Measurements from ENCODE around the gene EXOC8. TPM values are rescaled to one million over a fixed set of nuclear protein-coding genes. Genes with fewer than 3 reads are reported as not detected.

The EXOC8 gene
- total RNA-seq, 1 experiment from 2014 or later: 24.0 TPM

DNA sequence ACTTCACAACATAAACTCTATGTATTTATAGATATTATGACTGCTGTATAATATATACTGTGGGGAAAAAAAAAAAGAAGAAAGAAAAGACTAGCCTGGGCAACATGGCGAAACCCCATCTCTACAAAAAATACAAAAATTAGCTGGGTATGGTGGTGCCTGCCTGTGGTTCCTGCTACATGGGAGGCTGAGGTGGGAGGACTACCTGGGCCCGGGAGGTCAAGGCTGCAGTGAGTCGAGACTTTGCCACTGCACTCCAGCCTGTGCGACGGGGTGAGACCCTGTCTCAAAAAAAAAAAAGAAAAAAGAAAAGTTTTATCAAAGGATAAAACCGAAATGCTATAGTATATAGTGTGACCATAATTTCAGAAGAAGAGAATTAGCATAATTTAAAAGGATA, 2.7 kb downstream of the EXOC8 start:
- intact Hi-C loops (cut with micrococcal nuclease): no loop called here
- peaks cover 40% of the 10 kb centered on the region for H3K36me3 Mint-ChIP-seq (ENCODE audit: insufficient read depth, unreplicated experiment)
- no peaks in the 10 kb centered on the region for H3K9me3 Mint-ChIP-seq (ENCODE audit: unreplicated experiment)
- DNase-seq (ENCODE audit: unreplicated experiment): no peak
- H3K4me1 Mint-ChIP-seq (ENCODE audit: insufficient read depth, unreplicated experiment): peaks cover 39% of the 10 kb centered on the region
- TF ChIP-seq, protein P1, sequence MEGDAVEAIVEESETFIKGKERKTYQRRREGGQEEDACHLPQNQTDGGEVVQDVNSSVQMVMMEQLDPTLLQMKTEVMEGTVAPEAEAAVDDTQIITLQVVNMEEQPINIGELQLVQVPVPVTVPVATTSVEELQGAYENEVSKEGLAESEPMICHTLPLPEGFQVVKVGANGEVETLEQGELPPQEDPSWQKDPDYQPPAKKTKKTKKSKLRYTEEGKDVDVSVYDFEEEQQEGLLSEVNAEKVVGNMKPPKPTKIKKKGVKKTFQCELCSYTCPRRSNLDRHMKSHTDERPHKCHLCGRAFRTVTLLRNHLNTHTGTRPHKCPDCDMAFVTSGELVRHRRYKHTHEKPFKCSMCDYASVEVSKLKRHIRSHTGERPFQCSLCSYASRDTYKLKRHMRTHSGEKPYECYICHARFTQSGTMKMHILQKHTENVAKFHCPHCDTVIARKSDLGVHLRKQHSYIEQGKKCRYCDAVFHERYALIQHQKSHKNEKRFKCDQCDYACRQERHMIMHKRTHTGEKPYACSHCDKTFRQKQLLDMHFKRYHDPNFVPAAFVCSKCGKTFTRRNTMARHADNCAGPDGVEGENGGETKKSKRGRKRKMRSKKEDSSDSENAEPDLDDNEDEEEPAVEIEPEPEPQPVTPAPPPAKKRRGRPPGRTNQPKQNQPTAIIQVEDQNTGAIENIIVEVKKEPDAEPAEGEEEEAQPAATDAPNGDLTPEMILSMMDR (IDR thresholded peaks at IDR 0.05; ENCODE audit: unreplicated experiment): no peak
- H3K27ac Mint-ChIP-seq (ENCODE audit: low read depth, unreplicated experiment): peak overlapping the region; percentile 97
- H3K4me3 Mint-ChIP-seq (ENCODE audit: unreplicated experiment): peak overlapping the region; percentile 98
- no peaks in the 10 kb centered on the region for H3K27me3 Mint-ChIP-seq (ENCODE audit: insufficient read depth, unreplicated experiment)
- ChIA-PET CTCF (interaction anchor here (0.7 to 1.6 kb wide), 11 partner anchors 10 to 268 kb away, joined by 3 to 10 read pairs (median 4); no protein-coding TSS in a partner anchor), POLR2A (interaction anchor here (0.8 to 11.1 kb wide), 12 partner anchors 10 to 533 kb away, joined by 3 to 343 read pairs (median 17); partner anchors contain the start of genes EGLN1, GNPAT and TSNAX)
- BruUV-seq (replicated peaks): no TSS peak

DNA sequence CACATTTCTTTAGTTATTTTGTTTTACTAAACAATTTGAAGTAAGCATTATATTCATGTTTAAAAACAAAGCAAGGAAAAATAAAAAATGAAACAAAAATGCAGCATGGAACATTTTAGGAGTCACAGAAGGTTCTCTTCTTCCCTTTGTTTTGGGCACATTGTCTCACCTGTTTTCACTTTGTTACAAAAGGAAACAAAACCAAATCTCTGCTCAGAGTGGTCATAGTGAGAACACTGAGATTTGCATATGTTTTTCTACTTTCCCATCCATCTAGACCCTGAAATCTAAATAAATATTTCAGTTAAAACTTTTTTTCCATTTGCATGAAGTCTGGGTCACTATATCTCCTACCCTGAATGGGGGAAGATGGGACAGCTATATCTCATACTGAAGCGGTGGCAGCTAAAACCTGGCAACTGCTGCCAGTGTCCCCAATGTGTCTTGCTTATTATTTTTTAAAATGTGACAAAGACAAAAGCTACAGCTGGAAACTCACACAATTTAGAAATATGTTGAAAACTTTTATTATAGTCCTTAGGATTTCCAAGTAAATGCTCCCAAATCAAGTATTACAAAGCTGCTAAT, 3.5 kb downstream of the EXOC8 start:
- Mint-ChIP-seq H3K4me1 (ENCODE audit: insufficient read depth, unreplicated experiment) (peaks cover 33% of the 10 kb centered on the region), H3K4me3 (ENCODE audit: unreplicated experiment) (peak overlapping the region; percentile 98), H3K27ac (ENCODE audit: low read depth, unreplicated experiment) (peak overlapping the region; percentile 47), H3K36me3 (ENCODE audit: insufficient read depth, unreplicated experiment) (peaks cover 41% of the 10 kb centered on the region), H3K27me3 (ENCODE audit: insufficient read depth, unreplicated experiment) (no peaks in the 10 kb centered on the region), H3K9me3 (ENCODE audit: unreplicated experiment) (no peaks in the 10 kb centered on the region)
- intact Hi-C loops (cut with micrococcal nuclease): no loop called here
- CTCF ChIA-PET: interaction anchor here (0.7 to 1.6 kb wide), 8 partner anchors 9 to 691 kb away, joined by 3 to 6 read pairs (median 4); no protein-coding TSS in a partner anchor
- no peak for DNase-seq (ENCODE audit: unreplicated experiment)
- BruUV-seq (replicated peaks): no TSS peak
- POLR2A ChIA-PET: interaction anchor here (0.8 to 11.1 kb wide), 13 partner anchors 14 to 257 kb away, joined by 3 to 343 read pairs (median 4); partner anchors contain the start of genes EGLN1, GNPAT and TSNAX
- TF ChIP-seq, protein P1 (IDR thresholded peaks at IDR 0.05; ENCODE audit: unreplicated experiment): no peak

DNA sequence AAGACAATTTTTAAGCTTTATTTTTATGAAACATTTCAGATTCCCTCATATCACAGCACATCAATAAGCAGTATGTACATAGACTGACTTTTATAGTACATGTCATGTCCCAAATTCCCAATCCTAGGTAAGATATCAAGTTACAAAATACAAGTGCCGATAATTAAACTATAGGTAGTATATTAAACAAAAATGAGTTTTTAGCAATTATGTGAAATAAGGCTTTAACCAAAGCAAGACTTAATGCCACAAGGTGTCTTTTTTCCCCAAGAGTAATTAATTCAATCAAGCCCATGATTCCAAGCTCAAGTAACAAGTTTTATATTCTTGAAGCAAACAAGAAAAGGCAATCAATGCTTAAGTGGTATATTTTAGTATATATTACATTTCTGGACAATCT, 4.9 kb downstream of the EXOC8 start:
- no peaks in the 10 kb centered on the region for H3K27me3 Mint-ChIP-seq (ENCODE audit: insufficient read depth, unreplicated experiment)
- no peaks in the 10 kb centered on the region for H3K9me3 Mint-ChIP-seq (ENCODE audit: unreplicated experiment)
- intact Hi-C loops (cut with micrococcal nuclease): no loop called here
- no peak for DNase-seq (ENCODE audit: unreplicated experiment)
- POLR2A ChIA-PET: interaction anchor here (0.9 to 11.1 kb wide), 9 partner anchors 8 to 259 kb away, joined by 3 to 343 read pairs (median 4); partner anchors contain the start of genes EGLN1 and GNPAT
- H3K4me3 Mint-ChIP-seq (ENCODE audit: unreplicated experiment): peak overlapping the region; percentile 98
- peaks cover 31% of the 10 kb centered on the region for H3K4me1 Mint-ChIP-seq (ENCODE audit: insufficient read depth, unreplicated experiment)
- BruUV-seq (replicated peaks): no TSS peak
- H3K36me3 Mint-ChIP-seq (ENCODE audit: insufficient read depth, unreplicated experiment): peaks cover 37% of the 10 kb centered on the region
- TF ChIP-seq, protein P1 (IDR thresholded peaks at IDR 0.05; ENCODE audit: unreplicated experiment): no peak
- CTCF ChIA-PET: interaction anchor here (0.6 to 1.3 kb wide), 5 partner anchors 16 to 1023 kb away, joined by 3 to 4 read pairs (median 3); no protein-coding TSS in a partner anchor
- no peak overlapping the region for H3K27ac Mint-ChIP-seq (ENCODE audit: low read depth, unreplicated experiment)

DNA sequence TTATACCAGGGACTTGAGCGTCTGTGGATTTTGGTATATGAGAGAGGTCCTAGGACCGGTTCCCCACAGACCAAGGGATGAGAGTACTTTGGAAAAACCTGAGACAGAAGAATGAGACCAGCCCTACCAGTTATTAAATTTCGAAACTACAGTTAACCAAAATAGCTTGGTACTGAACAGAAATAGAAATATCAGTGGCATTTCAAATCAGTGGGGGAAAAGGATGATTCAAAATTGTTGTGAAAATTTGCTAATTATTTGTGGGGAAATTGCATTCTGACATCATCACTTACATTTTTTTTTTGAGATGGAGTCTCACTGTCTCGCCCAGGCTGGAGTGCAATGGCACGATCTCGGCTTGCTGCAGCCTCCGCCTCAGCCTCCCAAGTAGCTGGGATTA, 8.2 kb downstream of the EXOC8 start:
- peaks cover 20% of the 10 kb centered on the region for H3K36me3 Mint-ChIP-seq (ENCODE audit: insufficient read depth, unreplicated experiment)
- TF ChIP-seq, protein P1 (IDR thresholded peaks at IDR 0.05; ENCODE audit: unreplicated experiment): no peak
- H3K27ac Mint-ChIP-seq (ENCODE audit: low read depth, unreplicated experiment): no peak overlapping the region
- no peaks in the 10 kb centered on the region for H3K9me3 Mint-ChIP-seq (ENCODE audit: unreplicated experiment)
- no TSS peak for BruUV-seq (replicated peaks)
- ChIA-PET POLR2A (interaction anchor here (0.6 to 0.7 kb wide), 3 partner anchors 8 to 276 kb away, joined by 3 read pairs; partner anchors contain the start of genes EXOC8 and SPRTN), CTCF (interaction anchor here (0.6 kb wide), 1 partner anchor 646 kb away, joined by 4 read pairs; no protein-coding TSS in a partner anchor)
- peaks cover 10% of the 10 kb centered on the region for H3K4me1 Mint-ChIP-seq (ENCODE audit: insufficient read depth, unreplicated experiment)
- no peaks in the 10 kb centered on the region for H3K27me3 Mint-ChIP-seq (ENCODE audit: insufficient read depth, unreplicated experiment)
- H3K4me3 Mint-ChIP-seq (ENCODE audit: unreplicated experiment): no peak overlapping the region
- intact Hi-C loops (cut with micrococcal nuclease): no loop called here
- DNase-seq (ENCODE audit: unreplicated experiment): no peak
